ENCODE measurements around the gene PARD3. TPM values are rescaled to one million over a fixed set of nuclear protein-coding genes. Genes with fewer than 3 reads are reported as not detected.

Gene PARD3
- total RNA-seq, 1 experiment from 2014 or later: 51.8 TPM

- Mint-ChIP-seq H3K36me3 (no peaks in the 10 kb centered on the region), H3K27me3 (ENCODE audit: low read depth) (no peaks in the 10 kb centered on the region), H3K4me3 (no peak overlapping the region), H3K4me1 (no peaks in the 10 kb centered on the region), H3K27ac (no peak overlapping the region), H3K9me3 (peaks cover 9% of the 10 kb centered on the region)
- TF ChIP-seq ZNF138 (CRISPR knock-in tag; conservative IDR thresholded peaks at IDR 0.05) (no peak), GABPB1 (CRISPR knock-in tag; IDR thresholded peaks at IDR 0.05) (no peak), ATF6 (CRISPR knock-in tag; IDR thresholded peaks at IDR 0.05) (no peak), USF1 (CRISPR knock-in tag; IDR thresholded peaks at IDR 0.05) (no peak)
- ATAC-seq (no peak), DNase-seq (ENCODE audit: low spot score) (no peak)
- CTCF ChIA-PET: no interaction called here
- POLR2A ChIA-PET: no interaction called here
Measured at GRCh38 chr10:34088208-34088794, 726.8 kb downstream of the PARD3 start.

GRCh38 chr10:34087095-34087418 lies 728.0 kb downstream of the PARD3 start:
- no peak for DNase-seq (ENCODE audit: low spot score)
- H3K27me3 Mint-ChIP-seq (ENCODE audit: low read depth): no peaks in the 10 kb centered on the region
- ChIA-PET CTCF (no interaction called here), POLR2A (no interaction called here)
- H3K27ac Mint-ChIP-seq: no peak overlapping the region
- no peak for TF ChIP-seq IRF2 (CRISPR knock-in tag; IDR thresholded peaks at IDR 0.05; ENCODE audit: borderline replicate concordance, low read depth)
- TF ChIP-seq TEAD1 (CRISPR knock-in tag; IDR thresholded peaks at IDR 0.05): no peak
- no peak for TF ChIP-seq GTF2I (CRISPR knock-in tag; conservative IDR thresholded peaks at IDR 0.05)
- TF ChIP-seq E2F4 (CRISPR knock-in tag; IDR thresholded peaks at IDR 0.05; ENCODE audit: borderline replicate concordance, low read depth): no peak
- TF ChIP-seq PREB (CRISPR knock-in tag; IDR thresholded peaks at IDR 0.05; ENCODE audit: borderline replicate concordance): no peak
- TF ChIP-seq USF1 (CRISPR knock-in tag; IDR thresholded peaks at IDR 0.05): no peak
- no peak for TF ChIP-seq CREM (CRISPR knock-in tag; IDR thresholded peaks at IDR 0.05)
- TF ChIP-seq ZMAT4 (CRISPR knock-in tag; IDR thresholded peaks at IDR 0.05): no peak
- TF ChIP-seq SMAD3 (CRISPR knock-in tag; IDR thresholded peaks at IDR 0.05; ENCODE audit: borderline replicate concordance): no peak
- H3K9me3 Mint-ChIP-seq: peaks cover 9% of the 10 kb centered on the region
- H3K36me3 Mint-ChIP-seq: no peaks in the 10 kb centered on the region
- H3K4me3 Mint-ChIP-seq: no peak overlapping the region
- no peaks in the 10 kb centered on the region for H3K4me1 Mint-ChIP-seq
- no peak for ATAC-seq

- TF ChIP-seq HMGA2 (CRISPR knock-in tag; IDR thresholded peaks at IDR 0.05) (0 out of 2 replicates have a peak, but pooled peaks have one; percentile 31), ARID4B (CRISPR knock-in tag; IDR thresholded peaks at IDR 0.05; ENCODE audit: borderline replicate concordance) (no peak), FOXP4 (CRISPR knock-in tag; IDR thresholded peaks at IDR 0.05) (no peak)
- POLR2A ChIA-PET: no interaction called here
- Mint-ChIP-seq H3K27me3 (ENCODE audit: low read depth) (no peaks in the 10 kb centered on the region), H3K9me3 (peaks cover 9% of the 10 kb centered on the region), H3K4me3 (no peak overlapping the region), H3K36me3 (no peaks in the 10 kb centered on the region), H3K27ac (no peak overlapping the region), H3K4me1 (no peaks in the 10 kb centered on the region)
- CTCF ChIA-PET: no interaction called here
- ATAC-seq (no peak), DNase-seq (ENCODE audit: low spot score) (no peak)
Measured at GRCh38 chr10:34083567-34083966, 731.5 kb downstream of the PARD3 start.
